ENCODE results near the gene UROC1. TPM values are rescaled to one million over a fixed set of nuclear protein-coding genes. Genes with fewer than 3 reads are reported as not detected.
A peak's percentile ranks its signal among the peaks of the same experiment; 100 is the strongest.

The UROC1 gene
- total RNA-seq, 4 donors from 2014 or later: not detected

DNA sequence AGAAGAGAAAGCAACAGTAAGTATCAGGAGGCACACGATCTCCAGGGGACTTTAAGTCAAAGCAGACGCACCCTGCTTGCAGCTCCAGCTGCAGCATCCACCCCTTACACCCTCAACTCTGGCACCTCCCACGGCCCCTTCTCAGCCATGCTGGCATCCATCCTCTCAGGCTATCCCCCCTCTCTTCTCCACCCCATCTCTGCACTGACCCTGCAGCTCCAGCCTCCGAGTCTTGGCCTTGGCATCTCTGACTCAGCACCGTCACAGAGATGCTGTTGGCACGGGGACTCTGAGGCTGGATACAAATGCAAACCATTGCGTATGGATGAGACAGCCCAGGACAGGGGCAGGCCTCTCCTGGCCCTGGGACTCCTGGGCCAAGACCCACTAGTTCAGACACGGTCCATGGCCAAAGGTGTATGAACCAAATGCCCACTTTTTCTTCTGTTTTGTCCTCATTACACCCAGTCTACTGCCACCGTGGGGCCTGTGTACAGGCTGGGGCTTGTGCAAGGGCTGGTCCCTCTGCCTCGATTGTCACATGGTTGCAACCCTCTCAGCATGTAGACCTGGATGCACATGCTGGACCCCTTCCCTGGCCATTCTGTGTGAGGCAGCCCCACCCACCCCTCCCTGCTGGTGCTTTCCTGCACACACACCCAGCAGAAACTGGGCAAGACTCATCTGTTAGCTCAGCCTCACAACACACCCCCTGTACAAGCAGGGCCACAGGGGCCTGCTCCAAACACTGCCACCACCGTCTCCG, 23.2 kb downstream of the UROC1 start:
- Histone ChIP-seq H3K27me3 (no peaks in the 10 kb centered on the region), H3K36me3 (no peaks in the 10 kb centered on the region), H3K4me3 (no peak overlapping the region), H3K27ac (no peak overlapping the region), H3K4me1 (no peaks in the 10 kb centered on the region), H3K9me3 (no peaks in the 10 kb centered on the region)
- peak in 1 of 2 donors; percentile 45 for DNase-seq (ENCODE audit: low spot score in 2 of 2)
- TF ChIP-seq EP300 (IDR thresholded peaks at IDR 0.05): no peak
- TF ChIP-seq POLR2A (IDR thresholded peaks at IDR 0.05): no peak
- no peak for TF ChIP-seq POLR2AphosphoS5 (IDR thresholded peaks at IDR 0.05)
- TF ChIP-seq, protein P1, sequence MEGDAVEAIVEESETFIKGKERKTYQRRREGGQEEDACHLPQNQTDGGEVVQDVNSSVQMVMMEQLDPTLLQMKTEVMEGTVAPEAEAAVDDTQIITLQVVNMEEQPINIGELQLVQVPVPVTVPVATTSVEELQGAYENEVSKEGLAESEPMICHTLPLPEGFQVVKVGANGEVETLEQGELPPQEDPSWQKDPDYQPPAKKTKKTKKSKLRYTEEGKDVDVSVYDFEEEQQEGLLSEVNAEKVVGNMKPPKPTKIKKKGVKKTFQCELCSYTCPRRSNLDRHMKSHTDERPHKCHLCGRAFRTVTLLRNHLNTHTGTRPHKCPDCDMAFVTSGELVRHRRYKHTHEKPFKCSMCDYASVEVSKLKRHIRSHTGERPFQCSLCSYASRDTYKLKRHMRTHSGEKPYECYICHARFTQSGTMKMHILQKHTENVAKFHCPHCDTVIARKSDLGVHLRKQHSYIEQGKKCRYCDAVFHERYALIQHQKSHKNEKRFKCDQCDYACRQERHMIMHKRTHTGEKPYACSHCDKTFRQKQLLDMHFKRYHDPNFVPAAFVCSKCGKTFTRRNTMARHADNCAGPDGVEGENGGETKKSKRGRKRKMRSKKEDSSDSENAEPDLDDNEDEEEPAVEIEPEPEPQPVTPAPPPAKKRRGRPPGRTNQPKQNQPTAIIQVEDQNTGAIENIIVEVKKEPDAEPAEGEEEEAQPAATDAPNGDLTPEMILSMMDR (IDR thresholded peaks at IDR 0.05): no peak
- 34% methylated on average over 10 of the region's 12 CpGs for WGBS

DNA sequence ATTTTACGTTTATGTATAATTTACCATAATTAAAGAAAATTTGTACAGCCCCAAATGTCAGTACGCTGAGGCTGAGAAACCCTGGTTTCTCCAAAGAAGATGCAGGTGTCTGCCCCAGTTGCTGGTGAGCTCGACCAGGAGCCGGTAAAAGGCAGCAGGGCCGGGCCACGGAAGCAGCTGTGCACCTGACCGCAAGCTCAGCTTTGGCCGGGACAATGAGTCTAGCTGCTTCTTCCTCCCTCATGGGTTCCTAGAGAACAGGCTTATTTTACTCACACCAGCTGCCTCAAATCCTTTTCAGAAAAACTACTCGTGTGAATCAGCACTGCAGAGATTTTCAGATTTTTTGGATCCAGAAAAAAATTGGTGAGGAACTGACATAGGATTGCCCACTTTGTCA, 23.8 kb downstream of the UROC1 start:
- 79% methylated on average over 9 of the region's 9 CpGs for WGBS

DNA sequence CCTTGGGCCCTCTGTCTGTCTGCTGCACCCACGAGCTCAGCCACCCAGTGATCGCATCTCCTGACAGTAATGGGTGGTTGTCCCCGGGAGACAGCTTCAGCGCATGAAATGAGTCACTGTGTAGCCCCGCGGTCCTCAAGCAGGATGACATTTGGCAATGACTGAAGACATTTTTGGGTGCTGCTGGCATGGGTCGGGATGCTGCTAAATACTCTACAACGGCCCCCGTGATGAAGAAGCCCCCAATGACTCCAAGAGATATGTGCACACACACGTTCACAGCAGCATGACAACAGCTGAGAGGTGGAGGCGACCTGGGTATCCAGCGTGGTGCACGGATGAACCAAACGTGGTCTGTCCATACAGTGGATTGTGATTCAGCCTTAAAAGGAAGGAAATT, 24.5 kb downstream of the UROC1 start:
- no peak for DNase-seq (ENCODE audit: low spot score in 2 of 2)
- Histone ChIP-seq H3K9me3 (no peaks in the 10 kb centered on the region), H3K4me3 (no peak overlapping the region), H3K27ac (no peak overlapping the region), H3K36me3 (no peaks in the 10 kb centered on the region), H3K27me3 (no peaks in the 10 kb centered on the region), H3K4me1 (no peaks in the 10 kb centered on the region)
- no peak for TF ChIP-seq EP300 (IDR thresholded peaks at IDR 0.05)
- no peak for TF ChIP-seq POLR2A (IDR thresholded peaks at IDR 0.05)
- TF ChIP-seq, protein P1 (IDR thresholded peaks at IDR 0.05): no peak
- TF ChIP-seq POLR2AphosphoS5 (IDR thresholded peaks at IDR 0.05): no peak
- WGBS: 91% methylated on average over 11 of the region's 14 CpGs

More for the DNA sequence above, 23.8 kb downstream of the UROC1 start:
- TF ChIP-seq, protein P1 (IDR thresholded peaks at IDR 0.05): no peak
- no peak for TF ChIP-seq POLR2A (IDR thresholded peaks at IDR 0.05)
- TF ChIP-seq EP300 (IDR thresholded peaks at IDR 0.05): no peak
- no peak for TF ChIP-seq POLR2AphosphoS5 (IDR thresholded peaks at IDR 0.05)
- Histone ChIP-seq H3K36me3 (no peaks in the 10 kb centered on the region), H3K9me3 (no peaks in the 10 kb centered on the region), H3K4me1 (no peaks in the 10 kb centered on the region), H3K27ac (no peak overlapping the region), H3K27me3 (no peaks in the 10 kb centered on the region), H3K4me3 (no peak overlapping the region)
- no peak for DNase-seq (ENCODE audit: low spot score in 2 of 2)

DNA sequence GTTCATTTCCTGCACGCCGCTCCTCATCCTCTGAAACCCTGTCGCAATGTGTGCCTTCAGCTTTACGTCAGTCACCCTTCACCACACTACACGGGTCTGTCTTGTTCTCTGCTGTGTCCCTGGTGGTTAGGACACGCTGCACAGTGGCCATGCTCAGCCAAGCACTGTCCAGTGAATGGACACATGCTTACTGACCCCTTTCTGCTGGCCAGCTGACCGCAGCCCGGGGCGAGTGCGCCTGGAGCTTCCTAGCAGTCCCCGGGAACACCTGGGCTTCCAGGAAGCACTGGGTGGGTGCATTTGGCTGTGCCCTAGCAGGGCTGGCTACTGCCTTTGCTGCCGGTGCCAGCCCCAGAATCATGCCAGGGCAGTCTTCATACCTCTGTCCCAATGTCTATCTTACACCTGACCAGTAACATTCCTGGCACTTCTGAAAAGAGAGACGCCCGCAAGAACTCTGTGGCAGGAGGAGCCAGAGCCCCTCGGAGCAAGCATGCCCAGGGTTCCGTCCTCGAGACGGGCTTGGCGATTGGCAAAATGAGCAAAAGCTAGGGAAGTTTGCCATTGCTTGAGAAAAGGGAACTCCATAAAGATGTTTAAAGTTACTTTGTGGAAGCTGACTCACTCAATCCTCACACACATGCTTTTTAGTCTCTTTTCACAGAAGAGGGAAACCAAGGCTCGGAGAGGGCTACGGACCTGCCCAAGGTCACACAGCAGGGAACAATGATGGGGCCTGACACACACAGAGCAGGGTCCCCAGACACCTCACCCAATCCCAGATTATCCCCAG, 26.2 kb downstream of the UROC1 start:
- Histone ChIP-seq H3K27me3 (no peaks in the 10 kb centered on the region), H3K4me3 (no peak overlapping the region), H3K4me1 (peaks cover 7% of the 10 kb centered on the region), H3K27ac (no peak overlapping the region), H3K36me3 (no peaks in the 10 kb centered on the region), H3K9me3 (no peaks in the 10 kb centered on the region)
- TF ChIP-seq, protein P1 (IDR thresholded peaks at IDR 0.05): no peak
- TF ChIP-seq POLR2AphosphoS5 (IDR thresholded peaks at IDR 0.05) (no peak), EP300 (IDR thresholded peaks at IDR 0.05) (no peak), POLR2A (IDR thresholded peaks at IDR 0.05) (no peak)
- DNase-seq (ENCODE audit: low spot score in 2 of 2): no peak
- WGBS: 86% methylated on average over 20 of the region's 21 CpGs

DNA sequence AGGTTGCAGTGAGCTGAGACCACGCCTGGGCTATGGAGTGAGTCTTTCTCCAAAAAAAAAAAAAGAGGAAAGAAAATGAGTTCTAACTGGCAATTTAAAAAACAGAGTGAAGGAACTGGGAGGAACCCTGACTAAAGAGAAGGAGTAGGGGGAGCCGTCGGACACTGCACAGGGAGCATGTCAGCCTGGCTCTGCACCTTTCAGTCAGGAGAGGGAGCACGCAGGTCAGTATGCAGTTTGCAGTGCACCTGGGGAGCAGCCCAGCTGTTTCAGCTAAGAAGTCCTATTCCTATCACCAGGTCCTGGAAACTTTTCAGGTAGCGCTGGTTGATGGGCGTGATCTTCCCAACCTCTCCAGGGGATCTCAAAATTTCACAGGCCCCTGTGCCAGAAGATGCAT, 27.0 kb downstream of the UROC1 start:
- Histone ChIP-seq H3K36me3 (no peaks in the 10 kb centered on the region), H3K4me1 (peaks cover 7% of the 10 kb centered on the region), H3K27ac (no peak overlapping the region), H3K27me3 (no peaks in the 10 kb centered on the region), H3K4me3 (no peak overlapping the region), H3K9me3 (no peaks in the 10 kb centered on the region)
- DNase-seq (ENCODE audit: low spot score in 2 of 2): no peak
- 76% methylated on average over 6 of the region's 6 CpGs for WGBS
- TF ChIP-seq, protein P1 (IDR thresholded peaks at IDR 0.05): no peak
- TF ChIP-seq POLR2A (IDR thresholded peaks at IDR 0.05) (no peak), EP300 (IDR thresholded peaks at IDR 0.05) (no peak), POLR2AphosphoS5 (IDR thresholded peaks at IDR 0.05) (no peak)
